ENCODE results near the gene SLC43A2. TPM values are rescaled to one million over a fixed set of nuclear protein-coding genes. Genes with fewer than 3 reads are reported as not detected.
"Not testable (repeated sequence)": the region's sequence is repeated elsewhere in the genome, so short reads cannot be mapped to it uniquely, and the experiment has no call there.

Gene SLC43A2
- polyA plus RNA-seq, 3 donors from 2014 or later: 3.6 to 8.3 (median 4.5) TPM

DNA sequence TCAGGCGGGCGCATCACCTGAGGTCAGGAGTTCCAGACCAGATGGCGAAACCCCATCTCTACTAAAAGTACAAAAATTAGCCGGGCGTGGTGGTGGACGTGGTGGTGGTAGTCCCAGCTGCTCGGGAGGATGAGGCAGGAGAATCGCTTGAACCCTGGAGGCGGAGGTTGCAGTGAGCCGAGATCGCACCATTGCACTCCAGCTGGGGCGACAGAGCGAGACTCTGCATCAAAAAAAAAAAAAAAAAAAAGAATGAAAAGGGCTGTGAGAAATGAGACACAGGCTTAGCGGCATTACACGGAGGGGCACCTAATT is 65.2 kb downstream of the SLC43A2 start:
- not testable (repeated sequence) for DNase-seq; H3K9me3 Mint-ChIP-seq; H3K36me3 Mint-ChIP-seq; H3K27me3 Mint-ChIP-seq (ENCODE audit: low read depth in 3 of 3)
- Mint-ChIP-seq H3K4me3 (peak overlapping the region; percentile 64 to 86 (median 75)), H3K4me1 (peaks cover 36 to 48% of the 10 kb centered on the region in 2 donors), H3K27ac (peak overlapping the region; percentile 37 to 90 (median 87))

DNA sequence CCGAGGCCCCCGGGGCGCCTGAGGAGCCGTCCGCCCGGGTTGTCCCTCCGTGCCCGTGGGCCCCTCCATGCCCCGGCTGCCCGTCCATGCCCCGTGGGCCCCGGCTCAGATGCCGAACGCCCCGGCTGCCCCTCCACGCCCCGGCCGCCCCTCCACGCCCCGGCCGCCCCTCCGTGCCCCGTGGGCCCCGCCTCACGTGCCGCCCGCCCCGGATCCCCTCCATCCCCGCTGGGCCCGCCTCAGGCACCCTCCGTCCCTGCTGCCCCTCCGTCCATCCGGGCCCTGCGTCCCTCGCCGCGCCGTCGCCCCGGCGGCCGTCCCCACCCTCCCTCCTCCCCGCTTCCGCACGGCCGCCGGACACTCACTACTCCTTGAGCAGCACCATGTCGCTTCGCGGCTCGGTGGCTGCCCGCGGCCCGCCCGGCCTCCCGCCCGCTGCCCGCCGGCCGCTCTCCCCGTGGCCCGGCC is 66.4 kb downstream of the SLC43A2 start:
- Mint-ChIP-seq H3K27ac (no peak overlapping the region), H3K4me1 (peaks cover 33 to 46% of the 10 kb centered on the region in 2 donors), H3K36me3 (no peaks in the 10 kb centered on the region), H3K9me3 (no peaks in the 10 kb centered on the region), H3K4me3 (peak overlapping the region in 2 of 5 donors; percentile 75 to 86), H3K27me3 (ENCODE audit: low read depth in 3 of 3) (peaks cover 3 to 7% (median 6%) of the 10 kb centered on the region in 3 donors)
- no peak for DNase-seq

DNA sequence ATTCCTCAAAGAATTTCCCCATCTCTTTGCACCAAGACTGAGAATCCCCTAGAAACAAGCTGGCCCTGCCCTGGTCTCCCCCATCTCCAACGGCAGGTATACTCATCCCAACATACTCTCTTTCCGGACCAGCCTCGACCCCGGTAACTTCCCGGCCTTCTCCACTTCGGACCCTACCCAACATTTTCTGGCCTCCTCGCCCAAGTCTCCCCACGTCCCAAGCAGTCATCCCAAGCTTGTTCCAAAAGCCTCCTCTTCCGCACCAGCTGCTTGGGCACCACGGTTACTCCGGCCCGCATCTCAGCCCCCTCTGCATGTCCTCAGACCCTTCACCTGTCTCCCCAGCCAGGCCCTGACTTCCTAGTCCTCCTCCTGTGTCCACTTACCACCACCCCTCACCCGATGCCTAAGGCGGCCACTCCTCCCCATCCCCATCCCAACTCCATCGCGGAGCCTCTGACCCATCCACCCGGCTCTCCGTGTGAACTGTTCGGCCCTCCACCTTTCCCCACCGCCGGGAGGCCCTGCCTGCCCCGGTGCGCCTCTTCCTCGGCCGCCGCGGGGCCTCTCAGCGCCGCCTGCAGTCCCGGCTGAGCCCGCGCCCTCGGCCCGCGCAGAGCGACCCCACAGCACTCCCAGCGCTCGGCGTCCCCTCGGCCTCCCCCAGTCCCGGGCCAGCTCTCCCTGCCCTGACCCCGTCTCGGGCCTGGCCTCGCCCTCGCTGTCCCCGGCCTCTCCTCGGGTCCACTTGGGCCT is 67.0 kb downstream of the SLC43A2 start:
- Mint-ChIP-seq H3K9me3 (no peaks in the 10 kb centered on the region), H3K4me3 (peak overlapping the region; percentile 72 to 86 (median 78)), H3K36me3 (no peaks in the 10 kb centered on the region), H3K27ac (peak overlapping the region; percentile 35 to 85 (median 82)), H3K27me3 (ENCODE audit: low read depth in 3 of 3) (peaks cover 3 to 7% (median 6%) of the 10 kb centered on the region in 3 donors), H3K4me1 (peaks cover 34 to 46% of the 10 kb centered on the region in 2 donors)
- DNase-seq: peak; percentile 30 to 39 (median 36)

DNA sequence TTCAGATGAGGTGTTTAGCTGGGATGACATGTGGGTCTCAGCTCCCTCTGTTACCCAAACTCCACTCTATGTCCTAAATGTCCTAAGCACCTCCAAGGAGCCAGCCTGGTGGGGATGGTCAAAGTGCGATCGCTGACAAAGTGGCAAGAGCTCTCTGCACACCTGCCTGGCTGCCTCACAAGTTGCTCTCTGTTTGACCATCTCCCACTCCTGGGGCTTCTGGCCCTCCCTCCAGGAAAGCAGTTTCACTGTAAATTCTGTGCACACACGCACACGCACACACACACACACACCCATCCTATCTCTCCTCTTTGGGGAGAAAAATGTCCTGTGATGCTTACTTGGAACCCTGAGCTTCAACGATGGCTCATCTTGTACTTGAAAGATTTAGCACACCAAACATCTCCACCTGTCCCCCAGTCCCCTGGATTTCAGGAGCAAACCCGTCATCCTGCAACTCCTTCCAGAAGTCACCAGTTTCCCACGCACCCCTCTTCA is 67.7 kb downstream of the SLC43A2 start:
- peaks cover 5 to 6% (median 5%) of the 10 kb centered on the region in 3 donors for H3K27me3 Mint-ChIP-seq (ENCODE audit: low read depth in 3 of 3)
- H3K27ac Mint-ChIP-seq: peak overlapping the region; percentile 35 to 85 (median 80)
- peaks cover 0 to 3% (median 0%) of the 10 kb centered on the region in 3 donors for H3K36me3 Mint-ChIP-seq
- no peaks in the 10 kb centered on the region for H3K9me3 Mint-ChIP-seq
- peaks cover 34 to 49% of the 10 kb centered on the region in 2 donors for H3K4me1 Mint-ChIP-seq
- no peak for DNase-seq
- H3K4me3 Mint-ChIP-seq: peak overlapping the region; percentile 72 to 86 (median 78)

DNA sequence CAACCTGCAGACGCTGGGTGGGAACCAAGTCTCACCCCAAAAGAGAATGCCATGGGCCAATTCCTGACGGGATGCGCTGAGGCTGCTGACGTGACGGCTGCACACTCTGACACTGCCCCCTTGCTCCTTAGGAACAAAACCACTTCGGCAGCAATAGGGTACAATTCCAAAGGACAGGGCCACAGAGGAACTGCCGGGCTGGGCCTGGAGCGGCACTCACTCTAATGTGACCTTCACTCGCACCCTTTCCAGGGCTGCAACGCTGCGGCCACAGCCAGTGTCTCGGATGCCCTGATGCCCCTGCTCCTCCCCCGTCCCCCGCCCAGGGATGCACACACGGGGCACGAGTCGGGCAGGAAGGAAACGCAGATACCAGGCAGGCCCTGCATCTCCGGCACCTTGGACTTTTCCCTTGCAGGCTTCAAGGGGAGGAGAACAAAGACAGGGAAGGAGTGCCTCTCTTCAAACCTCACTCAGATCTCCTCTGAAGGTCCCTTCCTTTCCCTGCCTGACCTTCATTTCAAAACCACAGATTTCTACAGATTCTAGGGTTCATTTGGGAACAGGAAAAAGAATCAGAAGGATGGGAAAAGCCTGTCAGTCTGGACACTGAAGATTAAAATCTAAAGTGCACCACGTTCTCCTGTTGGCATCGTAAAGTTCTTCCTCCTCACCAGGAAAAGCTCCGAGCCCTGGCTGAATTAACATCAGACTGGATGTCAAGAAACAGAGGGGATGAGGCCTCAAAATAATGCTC is 68.4 kb downstream of the SLC43A2 start:
- DNase-seq: no peak
- Mint-ChIP-seq H3K27me3 (ENCODE audit: low read depth in 3 of 3) (peaks cover 5 to 6% (median 5%) of the 10 kb centered on the region in 3 donors), H3K36me3 (peaks cover 0 to 3% (median 0%) of the 10 kb centered on the region in 3 donors), H3K4me3 (peak overlapping the region in 2 of 5 donors; percentile 9 to 81), H3K27ac (peak overlapping the region in 3 of 6 donors; percentile 4 to 35 (median 30)), H3K9me3 (no peaks in the 10 kb centered on the region), H3K4me1 (peaks cover 34 to 47% of the 10 kb centered on the region in 2 donors)

DNA sequence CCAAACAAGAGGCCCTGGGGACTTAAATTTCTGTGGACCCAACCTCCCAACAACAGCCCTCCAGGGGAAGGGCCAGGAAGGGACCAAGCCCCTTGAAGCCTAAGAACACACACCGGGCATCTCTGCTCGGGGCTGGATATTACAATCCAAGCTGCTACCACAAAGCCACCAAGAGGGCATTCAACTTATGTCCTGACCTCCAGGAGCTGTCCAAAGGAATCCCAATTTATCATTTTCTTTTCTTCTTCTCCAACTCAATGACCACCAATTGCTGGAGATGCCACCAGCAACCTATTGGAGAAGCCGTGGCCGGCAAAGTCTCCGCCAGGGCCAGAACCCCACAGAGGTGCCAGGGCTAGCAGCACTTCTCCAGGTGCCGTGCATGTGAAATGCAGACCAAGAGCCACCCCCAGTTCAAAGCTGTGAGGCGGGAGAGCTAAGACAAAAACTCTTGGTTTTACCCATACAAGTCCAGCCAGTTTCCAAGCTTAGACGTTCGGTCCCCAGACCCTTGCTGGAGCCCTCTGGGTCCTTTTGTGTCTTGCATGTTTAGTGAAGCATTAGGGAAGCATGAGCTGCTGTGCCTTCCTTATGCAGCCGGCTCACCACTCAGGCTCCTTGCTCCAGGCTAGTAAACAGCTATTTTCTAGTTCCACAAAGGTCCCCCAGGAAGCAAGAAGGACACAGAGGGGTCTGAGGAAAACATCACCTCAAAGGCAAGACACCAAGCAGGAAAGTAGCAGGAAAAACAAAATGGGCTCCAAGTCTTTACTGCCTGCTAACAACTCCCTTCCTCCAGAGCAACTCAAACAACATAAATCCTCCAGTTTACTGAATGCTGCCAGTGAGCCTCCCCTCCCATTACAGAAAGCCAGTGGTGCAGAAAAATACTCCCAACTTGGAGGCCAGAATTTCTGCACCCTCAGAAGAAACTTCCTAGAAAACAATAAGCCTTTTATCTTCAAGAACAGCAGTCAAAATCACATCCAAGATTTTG is 69.3 kb downstream of the SLC43A2 start:
- Mint-ChIP-seq H3K27ac (peak overlapping the region in 2 of 6 donors; percentile 53 to 76), H3K4me1 (peaks cover 35 to 47% of the 10 kb centered on the region in 2 donors), H3K27me3 (ENCODE audit: low read depth in 3 of 3) (peaks cover 5 to 6% (median 5%) of the 10 kb centered on the region in 3 donors), H3K4me3 (peak overlapping the region in 4 of 5 donors; percentile 21 to 29 (median 26)), H3K36me3 (peaks cover 0 to 3% (median 0%) of the 10 kb centered on the region in 3 donors), H3K9me3 (no peaks in the 10 kb centered on the region)
- DNase-seq: no peak

DNA sequence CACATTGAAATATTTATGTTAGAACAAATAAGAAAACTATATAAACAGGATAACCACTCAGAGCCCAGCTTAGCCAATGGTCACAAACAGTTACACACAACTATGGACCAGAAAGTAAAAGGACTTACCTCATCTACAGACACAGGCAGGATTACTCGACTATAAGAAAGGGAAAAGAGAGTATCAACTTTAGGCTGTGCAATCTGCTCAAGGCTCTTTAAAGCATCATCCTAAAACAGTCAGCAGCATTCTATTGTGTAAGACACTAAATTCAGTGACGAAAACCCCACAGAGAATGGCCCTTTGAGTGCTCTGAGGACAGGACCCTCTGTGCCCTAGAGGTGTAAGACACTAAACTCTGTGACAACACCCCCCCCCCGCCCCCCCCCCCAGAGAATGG is 70.2 kb downstream of the SLC43A2 start:
- Mint-ChIP-seq H3K4me3 (no peak overlapping the region), H3K27me3 (ENCODE audit: low read depth in 3 of 3) (peaks cover 3 to 5% (median 5%) of the 10 kb centered on the region in 3 donors), H3K9me3 (no peaks in the 10 kb centered on the region), H3K27ac (no peak overlapping the region), H3K36me3 (peaks cover 0 to 3% (median 0%) of the 10 kb centered on the region in 3 donors), H3K4me1 (peaks cover 30 to 47% of the 10 kb centered on the region in 2 donors)
- DNase-seq: no peak

DNA sequence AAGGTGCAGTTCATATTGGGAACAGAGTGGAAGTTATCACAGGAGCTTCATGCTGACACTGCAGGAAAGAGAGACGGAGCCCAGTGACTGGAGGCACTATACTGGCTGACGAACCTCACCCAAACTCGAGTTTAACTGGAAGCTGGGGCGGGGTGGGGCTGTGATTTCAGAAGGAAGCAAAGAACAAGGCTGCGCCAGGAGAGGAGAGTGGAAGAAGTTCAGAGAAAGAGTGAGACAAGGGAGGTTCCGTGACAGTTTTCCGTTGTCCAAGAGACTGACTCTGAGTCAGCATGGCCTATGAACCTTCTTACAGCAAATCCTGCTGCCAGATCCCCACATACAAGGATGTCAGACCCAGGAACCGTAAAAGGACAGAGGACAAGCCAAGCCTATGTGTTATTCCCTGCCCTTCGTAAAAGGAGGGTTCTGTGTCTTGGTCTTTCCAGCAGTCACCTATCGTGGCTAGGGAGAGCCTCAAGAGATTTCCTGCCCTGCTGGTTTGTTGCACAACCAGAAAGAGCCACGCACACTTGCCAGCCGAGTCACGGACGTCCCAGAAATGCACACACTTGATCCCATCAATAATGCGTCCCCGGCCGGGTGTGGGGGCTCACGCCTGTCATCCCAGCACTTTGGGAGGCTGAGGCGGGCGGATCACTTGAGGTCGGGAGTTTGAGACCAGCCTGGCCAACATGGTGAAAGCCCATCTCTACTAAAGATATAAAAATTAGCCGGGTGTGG is 71.1 kb downstream of the SLC43A2 start:
- H3K36me3 Mint-ChIP-seq: peaks cover 0 to 7% (median under 1%) of the 10 kb centered on the region in 3 donors
- H3K27ac Mint-ChIP-seq: peak overlapping the region in 1 of 6 donors; percentile 39
- peaks cover 28 to 47% of the 10 kb centered on the region in 2 donors for H3K4me1 Mint-ChIP-seq
- H3K9me3 Mint-ChIP-seq: no peaks in the 10 kb centered on the region
- peak overlapping the region in 1 of 5 donors; percentile 12 for H3K4me3 Mint-ChIP-seq
- no peak for DNase-seq
- peaks cover 3 to 5% (median 5%) of the 10 kb centered on the region in 3 donors for H3K27me3 Mint-ChIP-seq (ENCODE audit: low read depth in 3 of 3)

DNA sequence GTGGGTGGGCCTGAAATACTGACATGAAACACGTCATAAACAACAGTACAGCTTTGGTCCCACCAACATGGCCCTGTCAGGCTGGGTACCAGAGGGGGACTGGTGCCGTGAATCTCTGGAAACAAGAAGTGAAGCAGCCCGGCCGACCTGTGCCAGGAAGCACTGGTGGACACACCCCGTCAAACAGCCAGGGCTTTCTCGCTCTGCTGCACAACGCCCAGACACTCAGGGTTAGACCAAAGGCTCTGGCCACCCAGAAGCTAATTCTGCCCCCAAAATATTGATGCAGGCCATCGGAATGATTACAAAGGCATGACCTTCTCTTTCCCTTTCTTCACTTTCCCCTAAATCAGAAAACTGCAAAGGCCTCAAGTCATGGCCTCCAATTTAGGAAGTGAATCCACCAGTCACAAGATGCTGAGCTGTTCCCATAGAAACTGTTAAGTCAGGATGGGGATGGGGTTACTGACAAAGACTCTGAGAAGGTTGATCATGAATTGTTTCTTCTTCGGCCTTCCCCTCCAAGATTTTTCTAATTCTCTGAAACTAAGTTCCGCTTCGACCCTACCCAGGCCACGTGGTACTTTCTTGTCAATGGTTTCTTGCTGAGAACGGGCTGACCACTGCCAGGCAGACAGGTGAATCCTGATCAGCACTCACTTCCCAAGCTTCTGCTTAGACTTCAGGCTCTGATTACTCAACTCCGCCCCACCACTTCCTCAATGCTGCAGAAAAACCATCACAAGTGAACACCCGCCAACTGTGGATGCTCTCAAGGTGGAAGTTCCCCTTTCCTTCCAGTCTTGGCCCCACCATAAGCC is 72.8 kb downstream of the SLC43A2 start:
- Mint-ChIP-seq H3K4me1 (peaks cover 19 to 39% of the 10 kb centered on the region in 2 donors), H3K27ac (peak overlapping the region in 3 of 6 donors; percentile 23 to 64 (median 58)), H3K4me3 (no peak overlapping the region), H3K27me3 (ENCODE audit: low read depth in 3 of 3) (peaks cover 0 to 5% (median 0%) of the 10 kb centered on the region in 3 donors), H3K36me3 (peaks cover under 1 to 13% (median 9%) of the 10 kb centered on the region in 3 donors), H3K9me3 (no peaks in the 10 kb centered on the region)
- no peak for DNase-seq

DNA sequence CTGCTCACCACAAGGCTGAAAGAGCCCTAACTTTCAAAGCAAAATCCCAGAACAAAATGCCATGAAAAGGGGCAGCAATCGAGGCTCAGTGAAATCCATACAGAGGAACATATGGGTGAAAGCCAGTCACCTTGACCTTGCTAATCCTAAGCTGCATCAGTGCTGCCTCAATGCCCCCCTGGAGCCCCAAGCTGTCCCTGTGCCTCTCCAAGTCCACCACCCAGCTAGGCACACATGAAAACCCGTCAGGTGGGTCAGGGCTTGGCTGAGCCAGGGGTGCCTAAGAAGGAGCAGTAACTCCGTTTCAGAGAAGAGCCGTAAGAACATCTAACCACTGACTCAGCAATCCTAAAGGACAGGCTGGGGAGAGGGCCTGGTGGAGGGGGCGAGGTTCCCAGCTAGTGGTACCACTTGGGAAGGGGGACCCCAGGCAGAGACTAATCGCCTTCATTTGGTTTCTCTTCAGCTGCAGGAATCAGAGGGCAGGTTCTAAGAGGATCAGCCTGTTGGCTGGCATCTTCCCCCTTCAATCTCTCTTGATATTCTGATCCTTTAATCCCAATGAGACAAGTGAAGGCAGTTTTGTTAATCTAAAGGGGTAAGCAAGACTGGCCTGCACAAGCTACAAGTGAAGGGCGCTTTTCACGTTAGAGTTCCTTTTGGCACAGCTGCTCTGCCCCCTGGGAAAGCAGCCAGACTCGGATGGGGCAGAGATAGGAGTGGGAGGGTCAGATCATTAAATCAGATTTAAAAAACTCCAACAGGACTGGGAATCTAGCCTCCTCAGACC is 73.7 kb downstream of the SLC43A2 start:
- peaks cover 5 to 22% (median 12%) of the 10 kb centered on the region in 3 donors for H3K36me3 Mint-ChIP-seq
- no peak for DNase-seq
- no peak overlapping the region for H3K27ac Mint-ChIP-seq
- no peaks in the 10 kb centered on the region for H3K9me3 Mint-ChIP-seq
- peaks cover 14 to 30% of the 10 kb centered on the region in 2 donors for H3K4me1 Mint-ChIP-seq
- peaks cover 0 to 5% (median 0%) of the 10 kb centered on the region in 3 donors for H3K27me3 Mint-ChIP-seq (ENCODE audit: low read depth in 3 of 3)
- H3K4me3 Mint-ChIP-seq: no peak overlapping the region
